ENCODE data around the gene ADORA1.

Gene ADORA1

GRCh38 chr1:203202431-203203245 lies 75.1 kb downstream of the ADORA1 start:
- no peak overlapping the region for H3K4me3 Mint-ChIP-seq
- no peaks in the 10 kb centered on the region for H3K36me3 Mint-ChIP-seq
- no peak overlapping the region for H3K27ac Mint-ChIP-seq
- no peaks in the 10 kb centered on the region for H3K9me3 Mint-ChIP-seq
- no peak for DNase-seq (ENCODE audit: low spot score in 2 of 2)
- H3K4me1 Mint-ChIP-seq = no peaks in the 10 kb centered on the region
- no peak for ATAC-seq

- H3K4me3 Mint-ChIP-seq = no peak overlapping the region
- no peak for DNase-seq (ENCODE audit: low spot score in 2 of 2)
- H3K4me1 Mint-ChIP-seq = no peaks in the 10 kb centered on the region
- no peaks in the 10 kb centered on the region for H3K36me3 Mint-ChIP-seq
- H3K27ac Mint-ChIP-seq = no peak overlapping the region
- no peaks in the 10 kb centered on the region for H3K9me3 Mint-ChIP-seq
- ATAC-seq = no peak
These were observed 77.2 kb downstream of the ADORA1 start for GRCh38 chr1:203204756-203205155.

GRCh38 chr1:203206129-203206687 lies 78.7 kb downstream of the ADORA1 start:
- Mint-ChIP-seq H3K36me3 (no peaks in the 10 kb centered on the region), H3K4me1 (no peaks in the 10 kb centered on the region), H3K27ac (no peak overlapping the region), H3K9me3 (no peaks in the 10 kb centered on the region), H3K4me3 (no peak overlapping the region)
- no peak for ATAC-seq
- no peak for DNase-seq (ENCODE audit: low spot score in 2 of 2)

- Mint-ChIP-seq H3K36me3 (no peaks in the 10 kb centered on the region), H3K4me1 (no peaks in the 10 kb centered on the region), H3K4me3 (no peak overlapping the region), H3K9me3 (no peaks in the 10 kb centered on the region), H3K27ac (peak overlapping the region; percentile 11)
- no peak for ATAC-seq
- DNase-seq (ENCODE audit: low spot score in 2 of 2) = no peak
These were observed 80.2 kb downstream of the ADORA1 start for GRCh38 chr1:203207751-203208150.

GRCh38 chr1:203208181-203208580 lies 80.7 kb downstream of the ADORA1 start:
- H3K4me1 Mint-ChIP-seq = no peaks in the 10 kb centered on the region
- no peaks in the 10 kb centered on the region for H3K36me3 Mint-ChIP-seq
- no peak overlapping the region for H3K4me3 Mint-ChIP-seq
- ATAC-seq = no peak
- H3K27ac Mint-ChIP-seq = no peak overlapping the region
- no peaks in the 10 kb centered on the region for H3K9me3 Mint-ChIP-seq
- DNase-seq (ENCODE audit: low spot score in 2 of 2) = no peak

- no peaks in the 10 kb centered on the region for H3K36me3 Mint-ChIP-seq
These were observed 82.8 kb downstream of the ADORA1 start for GRCh38 chr1:203210350-203210749.

GRCh38 chr1:203210988-203211387 lies 83.5 kb downstream of the ADORA1 start:
- DNase-seq (ENCODE audit: low spot score in 2 of 2) = no peak
- Mint-ChIP-seq H3K9me3 (no peaks in the 10 kb centered on the region), H3K36me3 (no peaks in the 10 kb centered on the region), H3K4me3 (no peak overlapping the region), H3K4me1 (peaks cover under 1% of the 10 kb centered on the region), H3K27ac (no peak overlapping the region)
- ATAC-seq = no peak

More at GRCh38 chr1:203210350-203210749, 82.8 kb downstream of the ADORA1 start:
- ATAC-seq = no peak
- no peak for DNase-seq (ENCODE audit: low spot score in 2 of 2)
- no peaks in the 10 kb centered on the region for H3K9me3 Mint-ChIP-seq
- H3K4me1 Mint-ChIP-seq = no peaks in the 10 kb centered on the region
- no peak overlapping the region for H3K27ac Mint-ChIP-seq
- no peak overlapping the region for H3K4me3 Mint-ChIP-seq

GRCh38 chr1:203211812-203212211 lies 84.3 kb downstream of the ADORA1 start:
- no peaks in the 10 kb centered on the region for H3K36me3 Mint-ChIP-seq
- H3K4me3 Mint-ChIP-seq = no peak overlapping the region
- H3K27ac Mint-ChIP-seq = no peak overlapping the region
- no peaks in the 10 kb centered on the region for H3K9me3 Mint-ChIP-seq
- H3K4me1 Mint-ChIP-seq = peaks cover 6% of the 10 kb centered on the region
- no peak for DNase-seq (ENCODE audit: low spot score in 2 of 2)
- no peak for ATAC-seq

- no peak for ATAC-seq
- H3K4me3 Mint-ChIP-seq = no peak overlapping the region
- H3K36me3 Mint-ChIP-seq = no peaks in the 10 kb centered on the region
- no peak overlapping the region for H3K27ac Mint-ChIP-seq
- DNase-seq (ENCODE audit: low spot score in 2 of 2) = no peak
- H3K9me3 Mint-ChIP-seq = no peaks in the 10 kb centered on the region
- H3K4me1 Mint-ChIP-seq = peaks cover 6% of the 10 kb centered on the region
These were observed 85.6 kb downstream of the ADORA1 start for GRCh38 chr1:203213126-203213525.

GRCh38 chr1:203214871-203215270 lies 87.3 kb downstream of the ADORA1 start:
- ATAC-seq (no peak), DNase-seq (ENCODE audit: low spot score in 2 of 2) (no peak)
- H3K27ac Mint-ChIP-seq = no peak overlapping the region
- no peaks in the 10 kb centered on the region for H3K9me3 Mint-ChIP-seq
- H3K36me3 Mint-ChIP-seq = no peaks in the 10 kb centered on the region
- H3K4me1 Mint-ChIP-seq = peaks cover 6% of the 10 kb centered on the region
- H3K4me3 Mint-ChIP-seq = no peak overlapping the region

- Mint-ChIP-seq H3K27ac (no peak overlapping the region), H3K36me3 (no peaks in the 10 kb centered on the region), H3K4me1 (peaks cover 6% of the 10 kb centered on the region), H3K9me3 (no peaks in the 10 kb centered on the region), H3K4me3 (no peak overlapping the region)
- DNase-seq (ENCODE audit: low spot score in 2 of 2) (no peak), ATAC-seq (no peak)
These were observed 88.0 kb downstream of the ADORA1 start for GRCh38 chr1:203215573-203215972.

- H3K27ac Mint-ChIP-seq = no peak overlapping the region
- ATAC-seq (peak; percentile 57), DNase-seq (ENCODE audit: low spot score in 2 of 2) (peak; percentile 46 to 78)
- H3K9me3 Mint-ChIP-seq = no peaks in the 10 kb centered on the region
- no peaks in the 10 kb centered on the region for H3K36me3 Mint-ChIP-seq
- H3K4me1 Mint-ChIP-seq = peaks cover 6% of the 10 kb centered on the region
- no peak overlapping the region for H3K4me3 Mint-ChIP-seq
These were observed 89.0 kb downstream of the ADORA1 start for GRCh38 chr1:203216274-203217138.
